ENCODE data around the gene PSPC1.
"Not testable (repeated sequence)": the region's sequence is repeated elsewhere in the genome, so short reads cannot be mapped to it uniquely, and the experiment has no call there.

The PSPC1 gene

GRCh38 chr13:19763618-19764017 is 19.1 kb downstream of the PSPC1 start:
- DNase-seq = no peak

GRCh38 chr13:19759669-19760068 is 23.1 kb downstream of the PSPC1 start:
- no peak for DNase-seq

GRCh38 chr13:19742643-19743042 is 40.1 kb downstream of the PSPC1 start:
- no peak for DNase-seq

- DNase-seq = no peak
These were observed 44.7 kb downstream of the PSPC1 start for GRCh38 chr13:19737844-19738557.

GRCh38 chr13:19726611-19727010 is 56.1 kb downstream of the PSPC1 start:
- DNase-seq = no peak

GRCh38 chr13:19725320-19725719 is 57.4 kb downstream of the PSPC1 start:
- DNase-seq = no peak

GRCh38 chr13:19720039-19720438 is 62.7 kb downstream of the PSPC1 start:
- DNase-seq = no peak

GRCh38 chr13:19713186-19713965 is 69.4 kb downstream of the PSPC1 start:
- no peak for DNase-seq

GRCh38 chr13:19709782-19710181 is 73.0 kb downstream of the PSPC1 start:
- DNase-seq = not testable (repeated sequence)

GRCh38 chr13:19709039-19709438 is 73.7 kb downstream of the PSPC1 start:
- DNase-seq = not testable (repeated sequence)

- not testable (repeated sequence) for DNase-seq
These were observed 78.5 kb downstream of the PSPC1 start for GRCh38 chr13:19704256-19704655.

- not testable (repeated sequence) for DNase-seq
These were observed 81.1 kb downstream of the PSPC1 start for GRCh38 chr13:19701619-19702018.

- DNase-seq = not testable (repeated sequence)
These were observed 81.8 kb downstream of the PSPC1 start for GRCh38 chr13:19700963-19701362.

GRCh38 chr13:19695829-19696228 is 86.9 kb downstream of the PSPC1 start:
- DNase-seq = no peak

- DNase-seq = no peak
These were observed 87.3 kb downstream of the PSPC1 start for GRCh38 chr13:19695428-19695827.

- DNase-seq = not testable (repeated sequence)
These were observed 91.3 kb downstream of the PSPC1 start for GRCh38 chr13:19691447-19691846.

GRCh38 chr13:19685437-19685836 is 97.3 kb downstream of the PSPC1 start:
- DNase-seq = no peak

- DNase-seq = no peak
These were observed 97.7 kb downstream of the PSPC1 start for GRCh38 chr13:19685034-19685433.

GRCh38 chr13:19681517-19681916 is 101.2 kb downstream of the PSPC1 start:
- no peak for DNase-seq

GRCh38 chr13:19680751-19681150 is 102.0 kb downstream of the PSPC1 start:
- no peak for DNase-seq

- DNase-seq = no peak
These were observed 106.6 kb downstream of the PSPC1 start for GRCh38 chr13:19676168-19676567.

- DNase-seq = no peak
These were observed 107.8 kb downstream of the PSPC1 start for GRCh38 chr13:19674898-19675297.

- DNase-seq = no peak
These were observed 109.0 kb downstream of the PSPC1 start for GRCh38 chr13:19673473-19674430.

Measured in right forelimb (tissue), 1 donor.